ENCODE measurements around the gene RNF225. TPM values are rescaled to one million over a fixed set of nuclear protein-coding genes. Genes with fewer than 3 reads are reported as not detected.

Gene RNF225
- total and polyA plus RNA-seq, 2 donors (not counting 3 experiments of a cell fraction or from before 2014, with no cell fraction given): 0.58 TPM; not detected in 1

DNA sequence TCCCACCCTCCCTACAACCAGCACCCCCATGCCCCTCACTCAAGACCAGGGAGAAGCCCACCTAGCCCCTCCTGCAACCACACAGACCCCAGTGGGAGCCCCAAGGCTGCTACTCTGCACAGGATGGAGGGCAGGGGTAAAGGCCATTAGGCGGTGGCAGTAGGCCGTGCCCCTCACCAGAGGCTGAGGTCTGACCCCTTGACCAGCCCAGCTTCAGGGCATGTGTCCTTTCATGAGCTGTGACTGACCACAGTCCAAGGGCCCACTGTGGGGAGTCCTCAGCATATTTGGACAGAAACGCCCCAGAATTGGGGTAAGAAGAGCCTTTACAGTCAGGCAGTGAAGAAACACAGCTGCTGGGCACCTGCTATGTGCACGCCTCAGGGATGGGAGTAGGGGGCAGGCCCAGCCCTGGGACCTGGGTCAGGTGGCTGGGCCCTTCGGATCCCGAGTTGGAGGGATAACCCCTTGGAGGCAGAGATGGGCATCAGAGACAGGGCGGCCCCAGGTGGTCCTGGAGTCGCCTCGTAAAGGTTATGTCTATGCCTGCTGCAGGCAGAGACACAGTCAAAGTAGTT is 10.1 kb upstream of the RNF225 start:
- intact Hi-C loops (cut with micrococcal nuclease): no loop called here
- no peak overlapping the region for H3K4me3 ChIP-seq (replicated peaks in 1 of 3; ENCODE audit: insufficient read depth in 1 of 3, low read depth in 1 of 3, low read length in 3 of 3)
- H3K9ac ChIP-seq (replicated peaks; ENCODE audit: extremely low read depth, insufficient read depth, low read length): no peak overlapping the region
- BruUV-seq (replicated peaks): no TSS peak
- H3K79me2 ChIP-seq (ENCODE audit: control insufficient read depth, insufficient read depth, low read length): peaks cover 27% of the 10 kb centered on the region
- FAIRE-seq (no peak), DNase-seq (ENCODE audit: low read depth, low spot score) (no peak)
- H3K4me2 ChIP-seq (ENCODE audit: insufficient read depth, low read length): no peak overlapping the region
- H3K9me1 ChIP-seq (replicated peaks; ENCODE audit: control insufficient read depth, extremely low read depth, insufficient read depth, low read length): no peaks in the 10 kb centered on the region
- ChIA-PET CTCF (no interaction called here), POLR2A (no interaction called here)
- peaks cover 18% of the 10 kb centered on the region for H3K4me1 ChIP-seq (ENCODE audit: control insufficient read depth, extremely low read depth, insufficient read depth, low read length)
- H2AFZ ChIP-seq (ENCODE audit: low read depth, low read length): no peak overlapping the region
- TF ChIP-seq, protein P1, sequence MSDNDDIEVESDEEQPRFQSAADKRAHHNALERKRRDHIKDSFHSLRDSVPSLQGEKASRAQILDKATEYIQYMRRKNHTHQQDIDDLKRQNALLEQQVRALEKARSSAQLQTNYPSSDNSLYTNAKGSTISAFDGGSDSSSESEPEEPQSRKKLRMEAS (IDR thresholded peaks at IDR 0.05; ENCODE audit: insufficient read depth, insufficient read length): no peak
- TF ChIP-seq POLR2AphosphoS5 (IDR thresholded peaks at IDR 0.05; ENCODE audit: insufficient read depth, low read depth, low read length) (no peak), FOS (IDR thresholded peaks at IDR 0.05; ENCODE audit: borderline replicate concordance, insufficient read depth, low read length) (no peak), JUN (IDR thresholded peaks at IDR 0.05; ENCODE audit: borderline replicate concordance, insufficient read depth, insufficient read length, low read depth) (no peak), EZH2 (IDR thresholded peaks at IDR 0.05; ENCODE audit: borderline replicate concordance, low read depth, low read length, severe bottlenecking) (no peak), MYC (IDR thresholded peaks at IDR 0.05; ENCODE audit: low read depth, low read length) (no peak), POLR2A (IDR thresholded peaks at IDR 0.05; ENCODE audit: low read depth, low read length) (no peak), GATA2 (IDR thresholded peaks at IDR 0.05; ENCODE audit: insufficient read depth, insufficient read length, low read depth, low read length) (no peak)
- TF ChIP-seq, protein P2, sequence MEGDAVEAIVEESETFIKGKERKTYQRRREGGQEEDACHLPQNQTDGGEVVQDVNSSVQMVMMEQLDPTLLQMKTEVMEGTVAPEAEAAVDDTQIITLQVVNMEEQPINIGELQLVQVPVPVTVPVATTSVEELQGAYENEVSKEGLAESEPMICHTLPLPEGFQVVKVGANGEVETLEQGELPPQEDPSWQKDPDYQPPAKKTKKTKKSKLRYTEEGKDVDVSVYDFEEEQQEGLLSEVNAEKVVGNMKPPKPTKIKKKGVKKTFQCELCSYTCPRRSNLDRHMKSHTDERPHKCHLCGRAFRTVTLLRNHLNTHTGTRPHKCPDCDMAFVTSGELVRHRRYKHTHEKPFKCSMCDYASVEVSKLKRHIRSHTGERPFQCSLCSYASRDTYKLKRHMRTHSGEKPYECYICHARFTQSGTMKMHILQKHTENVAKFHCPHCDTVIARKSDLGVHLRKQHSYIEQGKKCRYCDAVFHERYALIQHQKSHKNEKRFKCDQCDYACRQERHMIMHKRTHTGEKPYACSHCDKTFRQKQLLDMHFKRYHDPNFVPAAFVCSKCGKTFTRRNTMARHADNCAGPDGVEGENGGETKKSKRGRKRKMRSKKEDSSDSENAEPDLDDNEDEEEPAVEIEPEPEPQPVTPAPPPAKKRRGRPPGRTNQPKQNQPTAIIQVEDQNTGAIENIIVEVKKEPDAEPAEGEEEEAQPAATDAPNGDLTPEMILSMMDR (IDR thresholded peaks at IDR 0.05; ENCODE audit: extremely low read depth in 1 of 2, insufficient read depth in 1 of 2, low read depth in 1 of 2, low read length in 2 of 2): no peak
- dilution Hi-C loops (cut with MboI; ENCODE audit: extremely low pct_ligation_motif_present, low sequenced_read_pairs): no loop called here
- H3K36me3 ChIP-seq (ENCODE audit: control insufficient read depth in 2 of 2, extremely low read depth in 1 of 2, insufficient read depth in 2 of 2, low read length in 2 of 2): peaks cover 0 to 5% of the 10 kb centered on the region in 2 experiments
- H3K27me3 ChIP-seq (ENCODE audit: control insufficient read depth in 2 of 2, insufficient read depth in 2 of 2, low read length in 2 of 2): no peaks in the 10 kb centered on the region
- no peak overlapping the region for H3K27ac ChIP-seq (ENCODE audit: insufficient read depth, low read depth, low read length)
- no peaks in the 10 kb centered on the region for H3K9me3 ChIP-seq (replicated peaks; ENCODE audit: control insufficient read depth, insufficient read depth, low read length)
- H4K20me1 ChIP-seq (replicated peaks; ENCODE audit: control insufficient read depth, extremely low read depth, insufficient read depth, low read length): peaks cover 2% of the 10 kb centered on the region

Data from endothelial cell of umbilical vein (primary cell).